B cell (primary cell): ENCODE data around the gene ZNF282.

ENCODE experiments used
- EZH2 ChIP-seq: IDR thresholded peaks from 2 replicates; pipeline ENCODE4 v1.6.1; 2012; ENCODE audit warnings: borderline replicate concordance, low read depth, mild to moderate bottlenecking, moderate library complexity, low read length; ENCODE audit not compliant: insufficient read depth, poor library complexity, severe bottlenecking
- TF ChIP-seq, protein P1 (sequence below): fragments of 200-600 bp; IDR thresholded peaks from one replicate; pipeline ENCODE4 v1.8.0; 2022; ENCODE audit warnings: antibody characterized with exemption, mild to moderate bottlenecking

DNA sequence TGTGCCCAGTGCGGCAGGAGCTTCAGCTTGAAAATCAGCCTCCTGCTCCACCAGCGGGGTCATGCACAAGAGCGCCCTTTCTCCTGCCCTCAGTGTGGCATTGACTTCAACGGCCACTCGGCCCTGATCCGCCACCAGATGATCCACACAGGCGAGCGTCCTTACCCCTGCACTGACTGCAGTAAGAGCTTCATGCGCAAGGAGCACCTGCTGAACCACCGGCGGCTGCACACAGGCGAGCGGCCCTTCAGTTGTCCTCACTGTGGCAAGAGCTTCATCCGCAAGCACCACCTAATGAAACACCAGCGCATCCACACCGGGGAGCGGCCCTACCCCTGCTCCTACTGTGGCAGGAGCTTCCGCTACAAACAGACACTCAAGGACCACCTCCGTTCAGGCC is 16.1 kb upstream of the ZNF282 start:
- TF ChIP-seq, protein P1, sequence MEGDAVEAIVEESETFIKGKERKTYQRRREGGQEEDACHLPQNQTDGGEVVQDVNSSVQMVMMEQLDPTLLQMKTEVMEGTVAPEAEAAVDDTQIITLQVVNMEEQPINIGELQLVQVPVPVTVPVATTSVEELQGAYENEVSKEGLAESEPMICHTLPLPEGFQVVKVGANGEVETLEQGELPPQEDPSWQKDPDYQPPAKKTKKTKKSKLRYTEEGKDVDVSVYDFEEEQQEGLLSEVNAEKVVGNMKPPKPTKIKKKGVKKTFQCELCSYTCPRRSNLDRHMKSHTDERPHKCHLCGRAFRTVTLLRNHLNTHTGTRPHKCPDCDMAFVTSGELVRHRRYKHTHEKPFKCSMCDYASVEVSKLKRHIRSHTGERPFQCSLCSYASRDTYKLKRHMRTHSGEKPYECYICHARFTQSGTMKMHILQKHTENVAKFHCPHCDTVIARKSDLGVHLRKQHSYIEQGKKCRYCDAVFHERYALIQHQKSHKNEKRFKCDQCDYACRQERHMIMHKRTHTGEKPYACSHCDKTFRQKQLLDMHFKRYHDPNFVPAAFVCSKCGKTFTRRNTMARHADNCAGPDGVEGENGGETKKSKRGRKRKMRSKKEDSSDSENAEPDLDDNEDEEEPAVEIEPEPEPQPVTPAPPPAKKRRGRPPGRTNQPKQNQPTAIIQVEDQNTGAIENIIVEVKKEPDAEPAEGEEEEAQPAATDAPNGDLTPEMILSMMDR, result no peak
- TF ChIP-seq EZH2, result no peak
